ENCODE results near the gene ZC3H12C. TPM values are rescaled to one million over a fixed set of nuclear protein-coding genes. Genes with fewer than 3 reads are reported as not detected.

Gene ZC3H12C
- total RNA-seq, 4 donors from 2014 or later: 5.5 to 10.1 (median 7.8) TPM

DNA sequence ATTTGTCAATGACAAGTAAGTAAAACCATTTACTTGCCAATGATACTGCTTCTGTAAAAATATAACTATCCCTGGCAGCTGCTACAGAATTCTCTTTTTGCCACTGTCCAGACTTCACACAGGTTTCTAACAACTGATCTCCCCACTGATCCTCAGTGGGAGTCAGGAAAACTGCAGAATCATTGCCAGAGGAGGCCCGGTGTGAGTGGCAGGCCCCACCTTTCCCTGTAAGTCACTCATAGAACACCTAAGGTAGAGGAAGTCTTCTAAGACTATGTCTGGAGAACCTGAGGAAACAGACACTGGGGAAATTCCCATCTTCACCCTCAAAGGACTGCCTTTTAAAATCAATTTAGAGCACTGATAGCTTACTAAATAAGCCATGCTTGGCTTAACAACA is 66.3 kb downstream of the ZC3H12C start:
- DNase-seq: no peak

DNA sequence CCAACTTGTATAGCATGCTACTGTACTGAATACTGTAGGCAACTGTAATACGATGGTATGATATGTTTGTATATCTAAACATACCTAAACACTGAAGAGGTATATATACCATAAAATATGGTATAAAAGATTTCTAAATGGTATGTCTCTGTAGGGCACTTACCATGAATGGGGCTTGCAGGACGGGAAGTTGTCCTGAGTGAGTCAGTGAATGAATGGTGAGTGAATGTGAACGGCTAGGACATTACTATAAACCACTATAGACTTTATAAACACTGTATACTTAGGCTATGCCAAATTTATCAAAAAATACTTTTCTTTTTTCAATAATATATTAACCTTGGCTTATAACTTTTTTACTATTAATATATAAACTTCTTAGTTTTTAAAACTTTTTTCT is 66.8 kb downstream of the ZC3H12C start:
- Histone ChIP-seq H3K27ac (no peak overlapping the region), H3K9me3 (no peaks in the 10 kb centered on the region), H3K27me3 (no peaks in the 10 kb centered on the region), H3K4me1 (no peaks in the 10 kb centered on the region), H3K4me3 (no peak overlapping the region), H3K36me3 (peaks cover 5 to 37% (median 15%) of the 10 kb centered on the region in 3 donors)
- no peak for DNase-seq
- TF ChIP-seq, protein P1, sequence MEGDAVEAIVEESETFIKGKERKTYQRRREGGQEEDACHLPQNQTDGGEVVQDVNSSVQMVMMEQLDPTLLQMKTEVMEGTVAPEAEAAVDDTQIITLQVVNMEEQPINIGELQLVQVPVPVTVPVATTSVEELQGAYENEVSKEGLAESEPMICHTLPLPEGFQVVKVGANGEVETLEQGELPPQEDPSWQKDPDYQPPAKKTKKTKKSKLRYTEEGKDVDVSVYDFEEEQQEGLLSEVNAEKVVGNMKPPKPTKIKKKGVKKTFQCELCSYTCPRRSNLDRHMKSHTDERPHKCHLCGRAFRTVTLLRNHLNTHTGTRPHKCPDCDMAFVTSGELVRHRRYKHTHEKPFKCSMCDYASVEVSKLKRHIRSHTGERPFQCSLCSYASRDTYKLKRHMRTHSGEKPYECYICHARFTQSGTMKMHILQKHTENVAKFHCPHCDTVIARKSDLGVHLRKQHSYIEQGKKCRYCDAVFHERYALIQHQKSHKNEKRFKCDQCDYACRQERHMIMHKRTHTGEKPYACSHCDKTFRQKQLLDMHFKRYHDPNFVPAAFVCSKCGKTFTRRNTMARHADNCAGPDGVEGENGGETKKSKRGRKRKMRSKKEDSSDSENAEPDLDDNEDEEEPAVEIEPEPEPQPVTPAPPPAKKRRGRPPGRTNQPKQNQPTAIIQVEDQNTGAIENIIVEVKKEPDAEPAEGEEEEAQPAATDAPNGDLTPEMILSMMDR (IDR thresholded peaks at IDR 0.05): no peak
- no peak for TF ChIP-seq POLR2A (IDR thresholded peaks at IDR 0.05)
- intact Hi-C loops (cut with DNase I): no loop called here
- WGBS, 2 donors: 79 to 84% methylated on average over 3 of the region's 3 CpGs

More for the DNA sequence above, 66.3 kb downstream of the ZC3H12C start:
- Histone ChIP-seq H3K36me3 (peaks cover 3 to 32% (median 10%) of the 10 kb centered on the region in 3 donors), H3K4me1 (no peaks in the 10 kb centered on the region), H3K4me3 (no peak overlapping the region), H3K27me3 (no peaks in the 10 kb centered on the region), H3K27ac (no peak overlapping the region), H3K9me3 (no peaks in the 10 kb centered on the region)
- intact Hi-C loops (cut with DNase I): no loop called here
- no peak for TF ChIP-seq POLR2A (IDR thresholded peaks at IDR 0.05)
- TF ChIP-seq, protein P1 (IDR thresholded peaks at IDR 0.05): no peak
- WGBS, 2 donors: 57 to 71% methylated on average over 1 of the region's 1 CpG

GRCh38 chr11:110160437-110160836 is 67.2 kb downstream of the ZC3H12C start:
- TF ChIP-seq, protein P1 (IDR thresholded peaks at IDR 0.05): no peak
- TF ChIP-seq POLR2A (IDR thresholded peaks at IDR 0.05): no peak
- no peaks in the 10 kb centered on the region for H3K4me1 ChIP-seq
- no peaks in the 10 kb centered on the region for H3K9me3 ChIP-seq
- H3K36me3 ChIP-seq: peaks cover 5 to 41% (median 16%) of the 10 kb centered on the region in 3 donors
- no peak overlapping the region for H3K27ac ChIP-seq
- intact Hi-C loops (cut with DNase I): no loop called here
- WGBS, 2 donors: 77 to 78% methylated on average over 2 of the region's 2 CpGs
- no peak for DNase-seq
- no peak overlapping the region for H3K4me3 ChIP-seq
- H3K27me3 ChIP-seq: no peaks in the 10 kb centered on the region

GRCh38 chr11:110161061-110161460 is 67.9 kb downstream of the ZC3H12C start:
- Histone ChIP-seq H3K36me3 (peaks cover 5 to 47% (median 16%) of the 10 kb centered on the region in 3 donors), H3K27ac (no peak overlapping the region), H3K27me3 (no peaks in the 10 kb centered on the region), H3K9me3 (no peaks in the 10 kb centered on the region), H3K4me1 (no peaks in the 10 kb centered on the region), H3K4me3 (no peak overlapping the region)
- TF ChIP-seq, protein P1 (IDR thresholded peaks at IDR 0.05): no peak
- no peak for TF ChIP-seq POLR2A (IDR thresholded peaks at IDR 0.05)
- WGBS, 2 donors: 92 to 93% methylated on average over 9 of the region's 9 CpGs
- no peak for DNase-seq
- intact Hi-C loops (cut with DNase I): no loop called here

DNA sequence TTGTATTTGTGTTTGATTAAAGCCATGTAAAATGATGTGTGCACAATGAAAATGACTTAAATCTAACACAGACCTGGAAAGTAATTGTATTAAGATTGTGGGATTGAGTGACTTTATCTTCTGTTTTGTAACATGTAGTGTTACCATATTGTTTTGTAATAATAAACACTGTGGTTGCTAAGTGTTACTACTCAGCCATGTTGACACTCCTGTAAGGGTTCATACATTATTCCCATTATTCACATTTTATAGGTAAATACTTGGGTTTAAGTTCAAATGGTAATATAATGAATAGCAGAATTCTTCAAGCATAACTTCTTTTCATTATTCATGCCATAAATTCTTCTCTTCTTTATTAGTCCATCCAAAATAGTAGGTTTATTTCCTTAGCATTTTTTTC is 69.0 kb downstream of the ZC3H12C start:
- H3K36me3 ChIP-seq: peaks cover 5 to 48% (median 16%) of the 10 kb centered on the region in 3 donors
- no peaks in the 10 kb centered on the region for H3K27me3 ChIP-seq
- no peak for DNase-seq
- TF ChIP-seq, protein P1 (IDR thresholded peaks at IDR 0.05): no peak
- TF ChIP-seq POLR2A (IDR thresholded peaks at IDR 0.05): no peak
- H3K27ac ChIP-seq: no peak overlapping the region
- H3K9me3 ChIP-seq: no peaks in the 10 kb centered on the region
- H3K4me1 ChIP-seq: no peaks in the 10 kb centered on the region
- intact Hi-C loops (cut with DNase I): no loop called here
- no peak overlapping the region for H3K4me3 ChIP-seq

Data from esophagus squamous epithelium (tissue), 5 donors.